Stomach (tissue), 9 donors: ENCODE data around the gene KCNJ9. TPM values are rescaled to one million over a fixed set of nuclear protein-coding genes. Genes with fewer than 3 reads are reported as not detected.

Experiments
- DNase-seq, 2 donors: peaks; one replicate each; pipeline versions ENCODE4 v3.0.0 to v3.0.0-alpha.2; 2013 to 2019
- H3K27ac ChIP-seq, 5 donors: fragments of 200-600 bp in 4 of 5; sonication (generic) in 4 of 5; one replicate each; pipeline ENCODE4 v1.5.1; 2013 to 2019; ENCODE audit warnings: mild to moderate bottlenecking in 1 of 5, moderate library complexity in 1 of 5
- H3K27me3 ChIP-seq, 3 donors: fragments of 200-600 bp; sonication (generic); one replicate each; pipeline ENCODE4 v1.5.1; 2017 to 2019; ENCODE audit warnings: mixed run types in 1 of 3
- H3K36me3 ChIP-seq, 4 donors: fragments of 200-600 bp; sonication (generic); 1 replicate in 3 of 4; 2 replicates in 1 of 4; pipeline ENCODE4 v1.5.1; 2016 to 2019
- H3K4me1 ChIP-seq, 4 donors: fragments of 200-600 bp; sonication (generic); one replicate each; pipeline ENCODE4 v1.5.1; 2016 to 2019
- H3K4me3 ChIP-seq, 4 donors: fragments of 200-600 bp; sonication (generic) in 3 of 4; one replicate each; pipeline ENCODE4 v1.5.1; 2016 to 2019; ENCODE audit warnings: mild to moderate bottlenecking in 1 of 4
- H3K9me3 ChIP-seq, 4 donors: fragments of 200-600 bp; sonication (generic); one replicate each; pipeline ENCODE4 v1.5.1; 2016 to 2019
- CTCF ChIP-seq, 7 experiments: fragments of 450-650 bp in 4 of 7; fragments of 200-600 bp in 3 of 7; sonication (generic) in 3 of 7; IDR thresholded peaks; one replicate each; pipeline ENCODE4 v1.5.1; 2016 to 2019; ENCODE audit warnings: antibody characterized with exemption in 7 of 7, control low read depth in 2 of 7, mild to moderate bottlenecking in 1 of 7
- EP300 ChIP-seq: sonication (generic); formaldehyde crosslinking; IDR thresholded peaks from one replicate; pipeline ENCODE4 v1.6.1; 2017; ENCODE audit warnings: antibody characterized with exemption
- POLR2A ChIP-seq, 4 donors: fragments of 450-650 bp; IDR thresholded peaks; one replicate each; pipeline ENCODE4 v1.6.1; 2016; ENCODE audit warnings: antibody characterized with exemption in 4 of 4, control low read depth in 2 of 4, mild to moderate bottlenecking in 1 of 4, moderate library complexity in 1 of 4
- POLR2AphosphoS5 ChIP-seq, 3 donors: sonication (generic); formaldehyde crosslinking; IDR thresholded peaks; one replicate each; pipeline ENCODE4 v1.6.1; 2016; ENCODE audit warnings: antibody characterized with exemption in 3 of 3
- WGBS, 5 donors: extraction: QIAGEN DNeasy Blood & Tissue Kit in 3 of 5; methylation state at CpG; one replicate each; pipeline versions ENCODE4 v1.1.5 to v1.1.7; 2013 to 2018; 5-methylcytosine and 5-hydroxymethylcytosine counted together
- intact Hi-C: fragments of 100-400 bp; cut with DNase I; formaldehyde crosslinking; loops from one replicate; pipeline ENCODE4 v1.15.1; 2023; ENCODE audit warnings: low total_unique reads
- polyA plus RNA-seq, 3 donors: library from polyadenylated mRNA; stranded (reverse); fragments of 200-250 nt; gene quantifications; one replicate each; pipeline ENCODE4 v1.2.3, GENCODE V29; 2013
- total RNA-seq, 5 donors: library from RNA; depleted of rRNA; stranded (reverse); fragments of >200 nt; gene quantifications; one replicate each; pipeline versions ENCODE4 v1.1.0 to v1.2.3, GENCODE V29; 2014 to 2016
- donor health status: healthy with polysubstance abuse.
- donor health status: Bipolar disorder and iron deficiency.
- donor health status: healthy.

Gene KCNJ9
- total and polyA plus RNA-seq, 8 donors: 0.03 to 0.87 (median 0.06) TPM; not detected in 5

GRCh38 chr1:160056648-160057169 is 24.6 kb upstream of the KCNJ9 start:
- intact Hi-C loops: no loop called here
- no peak overlapping the region for H3K27ac ChIP-seq
- WGBS, 5 donors: 70 to 86% (median 76%) methylated on average over 1 of the region's 1 CpG
- no peaks in the 10 kb centered on the region for H3K36me3 ChIP-seq
- H3K9me3 ChIP-seq: no peaks in the 10 kb centered on the region
- H3K27me3 ChIP-seq: peaks cover 0 to 77% (median 0%) of the 10 kb centered on the region in 3 donors
- no peak for DNase-seq
- H3K4me3 ChIP-seq: no peak overlapping the region
- TF ChIP-seq CTCF (IDR thresholded peaks at IDR 0.05): no peak
- no peak for TF ChIP-seq EP300
- no peak for TF ChIP-seq POLR2AphosphoS5 (IDR thresholded peaks at IDR 0.05)
- no peak for TF ChIP-seq POLR2A (IDR thresholded peaks at IDR 0.05)
- H3K4me1 ChIP-seq: no peaks in the 10 kb centered on the region

GRCh38 chr1:160058087-160058486 is 23.3 kb upstream of the KCNJ9 start:
- Histone ChIP-seq H3K4me1 (no peaks in the 10 kb centered on the region), H3K36me3 (no peaks in the 10 kb centered on the region), H3K9me3 (no peaks in the 10 kb centered on the region), H3K4me3 (no peak overlapping the region), H3K27ac (no peak overlapping the region), H3K27me3 (peaks cover 0 to 80% (median 0%) of the 10 kb centered on the region in 3 donors)
- intact Hi-C loops: no loop called here
- no peak for TF ChIP-seq EP300
- no peak for TF ChIP-seq POLR2AphosphoS5 (IDR thresholded peaks at IDR 0.05)
- no peak for TF ChIP-seq POLR2A (IDR thresholded peaks at IDR 0.05)
- TF ChIP-seq CTCF (IDR thresholded peaks at IDR 0.05): no peak
- WGBS, 5 donors: 25 to 43% (median 38%) methylated on average over 2 of the region's 2 CpGs
- no peak for DNase-seq

DNA sequence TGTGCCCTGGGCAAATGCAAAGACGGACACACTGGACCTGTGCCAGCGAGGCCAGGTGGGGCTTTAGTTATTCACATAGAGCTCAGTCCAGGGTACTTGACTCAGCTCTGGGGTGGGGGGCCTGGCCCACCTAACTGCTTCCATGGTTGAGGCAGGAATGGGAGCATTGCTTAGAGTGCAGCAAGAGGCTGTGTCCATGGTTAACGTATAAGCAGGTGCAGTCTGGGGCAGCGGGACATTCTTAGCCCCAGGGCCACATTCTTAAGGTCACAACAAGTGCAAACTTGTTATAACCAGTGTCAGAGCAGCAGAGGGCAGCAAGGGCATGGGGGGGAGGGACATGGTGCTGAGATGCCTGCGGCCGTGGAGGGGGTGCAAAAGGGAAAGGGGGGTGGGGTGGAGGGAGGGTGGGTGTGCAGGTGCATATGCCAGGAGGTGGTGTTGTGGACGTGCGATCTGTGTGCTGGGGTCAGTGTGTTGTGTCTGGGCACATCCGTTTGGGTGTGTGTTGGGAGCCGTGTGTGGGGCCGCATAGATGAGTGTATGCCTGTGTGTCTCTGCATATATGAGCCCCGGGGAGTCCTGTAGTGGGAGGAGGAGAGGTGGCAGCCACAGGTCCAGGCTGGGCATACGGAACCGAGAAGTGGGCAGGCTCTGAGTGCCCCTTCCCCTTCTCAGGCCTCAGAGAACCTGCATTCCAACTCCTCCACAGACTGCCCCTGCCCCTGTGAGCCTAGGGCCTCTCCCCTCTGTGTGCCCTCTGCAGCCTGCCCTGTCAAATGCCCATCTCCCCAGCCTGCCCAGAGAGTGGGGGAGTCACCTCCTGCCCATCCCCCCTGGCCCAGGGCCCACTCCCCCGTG is 19.7 kb upstream of the KCNJ9 start:
- WGBS, 5 donors: 51 to 55% (median 52%) methylated on average over 15 of the region's 15 CpGs
- intact Hi-C loops: no loop called here
- no peak for TF ChIP-seq CTCF (IDR thresholded peaks at IDR 0.05)
- no peak for TF ChIP-seq POLR2A (IDR thresholded peaks at IDR 0.05)
- TF ChIP-seq POLR2AphosphoS5 (IDR thresholded peaks at IDR 0.05): no peak
- TF ChIP-seq EP300: no peak

DNA sequence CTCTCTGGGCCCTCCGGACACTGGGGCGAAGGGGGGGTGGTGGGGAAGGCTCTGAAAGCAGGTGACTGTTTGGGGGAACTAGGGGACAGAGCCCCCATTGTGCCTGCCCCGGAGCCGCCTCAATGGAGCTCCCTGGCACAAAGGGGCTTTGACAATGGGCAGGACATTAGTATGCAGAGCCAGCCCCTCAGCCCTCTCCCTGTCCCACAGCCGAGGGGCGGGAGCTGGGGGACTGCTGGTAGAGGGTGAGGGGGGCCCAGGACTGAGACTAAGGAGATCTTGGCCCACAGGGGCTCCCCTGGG is 19.2 kb upstream of the KCNJ9 start:
- Histone ChIP-seq H3K4me3 (no peak overlapping the region), H3K36me3 (no peaks in the 10 kb centered on the region), H3K4me1 (no peaks in the 10 kb centered on the region), H3K9me3 (no peaks in the 10 kb centered on the region), H3K27me3 (peaks cover 0 to 48% (median 0%) of the 10 kb centered on the region in 3 donors), H3K27ac (no peak overlapping the region)
- no peak for DNase-seq
- TF ChIP-seq POLR2AphosphoS5 (IDR thresholded peaks at IDR 0.05) (no peak), EP300 (no peak), POLR2A (IDR thresholded peaks at IDR 0.05) (no peak), CTCF (IDR thresholded peaks at IDR 0.05) (no peak)
- WGBS, 5 donors: 62 to 83% (median 73%) methylated on average over 2 to 6 of the region's 6 CpGs
- intact Hi-C loops: no loop called here

More for the DNA sequence above, 19.7 kb upstream of the KCNJ9 start:
- no peaks in the 10 kb centered on the region for H3K4me1 ChIP-seq
- no peak overlapping the region for H3K4me3 ChIP-seq
- H3K27me3 ChIP-seq: peaks cover 0 to 50% (median 0%) of the 10 kb centered on the region in 3 donors
- H3K27ac ChIP-seq: peak overlapping the region in 1 of 5 donors; percentile 41
- DNase-seq: no peak
- H3K9me3 ChIP-seq: no peaks in the 10 kb centered on the region
- H3K36me3 ChIP-seq: no peaks in the 10 kb centered on the region
